CD4-positive, alpha-beta T cell treated with Interleukin-12 subunit alpha and Interleukin-12 subunit beta, for 1 hour (primary cell): Measurements from ENCODE around the gene CATSPERE.

Experiments
- DNase-seq: peaks from one replicate; pipeline ENCODE4 v3.0.0-alpha.2; 2020

CATSPERE gene

GRCh38 chr1:244461245-244462071 is at the start of gene CATSPERE:
TSS of gene CATSPERE (plus strand) at chr1:244461273. CDS start at chr1:244461430, 157 bp downstream.
- DNase-seq = peak; percentile 78

DNA sequence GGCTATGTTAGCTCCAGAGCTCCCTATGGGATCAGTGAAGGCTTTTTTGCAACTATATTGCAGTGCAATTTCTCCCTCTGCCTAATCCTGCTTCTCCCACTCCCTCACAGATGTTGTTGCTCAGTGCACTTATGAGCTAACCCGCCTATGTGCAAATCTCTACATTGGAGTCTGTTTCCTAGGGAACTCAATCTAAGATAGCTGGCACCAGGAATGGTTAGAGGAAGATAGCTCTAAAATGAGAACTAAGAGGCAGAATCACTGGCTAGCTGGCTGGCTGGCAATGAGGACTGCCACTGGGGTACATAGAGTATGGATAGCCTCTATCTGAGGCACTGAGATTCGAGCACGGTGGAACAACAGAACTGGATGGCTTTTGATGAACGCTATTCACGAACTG is 48.9 kb upstream of the CATSPERE start:
- DNase-seq = no peak

GRCh38 chr1:244413736-244414135 is 47.3 kb upstream of the CATSPERE start:
- no peak for DNase-seq

GRCh38 chr1:244414543-244414942 is 46.5 kb upstream of the CATSPERE start:
- DNase-seq = no peak

DNA sequence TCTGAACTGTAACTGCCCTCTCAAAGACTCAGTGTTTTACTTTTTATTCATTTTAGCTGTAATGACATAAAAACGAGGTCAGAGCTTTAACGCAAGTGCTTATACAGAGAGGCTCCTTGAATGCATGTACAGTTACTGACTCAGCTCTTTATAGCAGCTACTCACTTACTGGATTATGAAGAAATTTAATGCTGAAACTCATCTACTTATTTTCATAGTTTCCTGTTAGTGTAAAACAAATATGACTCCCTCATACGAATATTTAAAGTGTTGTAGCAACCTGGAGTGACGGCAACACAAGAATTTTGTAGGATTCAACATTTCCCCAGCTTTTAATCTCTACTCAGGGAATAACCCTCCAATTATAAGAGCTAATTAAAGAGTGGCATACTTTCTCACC is 42.0 kb upstream of the CATSPERE start:
- no peak for DNase-seq

DNA sequence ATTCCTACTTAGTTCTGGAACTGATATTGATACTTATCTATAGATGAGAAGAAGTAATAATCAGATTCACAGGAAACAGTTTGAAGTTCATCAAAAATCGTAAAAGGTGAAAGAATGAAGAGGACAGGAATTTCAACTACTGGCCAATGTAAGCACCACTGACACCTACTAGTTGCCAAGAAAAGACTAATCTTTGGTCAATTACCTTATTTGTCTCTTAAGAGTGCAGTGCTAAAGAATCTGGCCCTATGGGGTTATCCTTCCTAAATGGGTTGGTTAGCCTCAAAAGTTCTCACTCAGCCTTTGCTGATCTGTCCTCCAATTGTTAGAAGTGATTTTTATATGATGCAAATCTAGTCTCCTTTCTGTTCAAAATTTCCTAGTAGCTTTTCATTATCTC is 38.9 kb upstream of the CATSPERE start:
- no peak for DNase-seq

DNA sequence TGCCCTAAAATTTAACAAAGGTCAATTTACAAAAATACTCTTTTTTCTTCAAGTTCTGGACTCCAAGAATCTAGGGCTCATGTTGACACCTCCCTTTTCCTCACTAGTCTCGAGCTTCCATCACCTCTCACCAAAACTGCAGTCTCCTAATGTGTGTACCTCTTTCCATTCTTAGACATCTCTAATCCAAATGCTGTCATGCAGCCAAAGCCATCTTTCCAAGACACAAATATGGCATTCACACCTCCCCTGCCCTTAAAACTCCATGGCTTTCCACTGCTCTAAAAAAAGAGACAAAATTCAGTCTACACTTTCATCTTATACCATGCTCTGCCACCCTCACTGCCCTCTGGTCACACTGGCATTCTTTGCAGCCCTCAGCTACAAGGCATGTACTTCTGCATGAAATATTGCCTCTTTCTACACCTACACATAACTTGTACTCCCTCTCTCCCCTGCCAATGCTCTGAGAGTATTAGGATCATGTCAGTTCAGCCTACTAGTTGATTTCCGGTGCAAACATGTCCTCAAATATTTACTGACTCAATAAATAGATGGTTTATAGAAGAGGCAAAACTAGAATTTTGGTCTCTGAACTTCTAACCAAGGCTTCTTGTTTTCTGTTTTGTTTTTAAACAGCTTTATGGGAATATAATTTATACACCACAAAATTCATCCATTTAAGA is 36.3 kb upstream of the CATSPERE start:
- no peak for DNase-seq

GRCh38 chr1:244427647-244428046 is 33.4 kb upstream of the CATSPERE start:
- no peak for DNase-seq

GRCh38 chr1:244429818-244430217 is 31.3 kb upstream of the CATSPERE start:
- no peak for DNase-seq

GRCh38 chr1:244431166-244431565 is 29.9 kb upstream of the CATSPERE start:
- no peak for DNase-seq

DNA sequence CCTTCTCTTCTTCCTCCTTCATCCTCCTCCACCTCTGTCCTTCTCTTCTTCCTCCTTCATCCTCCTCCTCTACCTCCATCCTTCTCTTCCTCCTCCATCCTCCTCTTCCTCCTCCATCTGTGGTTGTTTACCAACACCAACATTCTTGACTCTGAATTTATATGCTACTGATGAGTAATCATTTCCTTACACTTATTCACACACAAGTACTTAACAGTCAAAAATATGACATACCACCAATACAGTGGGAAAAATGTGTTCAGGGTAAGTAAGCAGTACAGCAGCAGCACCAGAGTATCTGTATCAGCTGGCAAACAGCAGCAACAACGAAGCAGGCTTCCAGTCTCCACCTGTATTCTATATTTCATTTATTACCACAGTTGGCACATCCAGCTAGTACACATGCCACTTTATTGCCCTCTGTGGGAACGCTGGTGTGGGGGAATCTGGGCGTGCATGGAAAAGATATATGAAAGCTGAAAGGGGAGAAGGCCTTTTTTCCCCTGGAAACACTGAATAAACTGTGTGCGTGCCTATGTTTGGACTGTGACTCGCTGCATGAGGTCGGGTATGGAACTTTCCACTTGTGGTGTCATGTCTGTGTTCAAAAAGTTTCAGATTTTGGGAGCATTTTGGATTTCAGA is 25.4 kb upstream of the CATSPERE start:
- DNase-seq = no peak

- no peak for DNase-seq
These were observed 24.6 kb upstream of the CATSPERE start for GRCh38 chr1:244436336-244437085.

GRCh38 chr1:244437086-244437468 is 24.0 kb upstream of the CATSPERE start:
- no peak for DNase-seq

DNA sequence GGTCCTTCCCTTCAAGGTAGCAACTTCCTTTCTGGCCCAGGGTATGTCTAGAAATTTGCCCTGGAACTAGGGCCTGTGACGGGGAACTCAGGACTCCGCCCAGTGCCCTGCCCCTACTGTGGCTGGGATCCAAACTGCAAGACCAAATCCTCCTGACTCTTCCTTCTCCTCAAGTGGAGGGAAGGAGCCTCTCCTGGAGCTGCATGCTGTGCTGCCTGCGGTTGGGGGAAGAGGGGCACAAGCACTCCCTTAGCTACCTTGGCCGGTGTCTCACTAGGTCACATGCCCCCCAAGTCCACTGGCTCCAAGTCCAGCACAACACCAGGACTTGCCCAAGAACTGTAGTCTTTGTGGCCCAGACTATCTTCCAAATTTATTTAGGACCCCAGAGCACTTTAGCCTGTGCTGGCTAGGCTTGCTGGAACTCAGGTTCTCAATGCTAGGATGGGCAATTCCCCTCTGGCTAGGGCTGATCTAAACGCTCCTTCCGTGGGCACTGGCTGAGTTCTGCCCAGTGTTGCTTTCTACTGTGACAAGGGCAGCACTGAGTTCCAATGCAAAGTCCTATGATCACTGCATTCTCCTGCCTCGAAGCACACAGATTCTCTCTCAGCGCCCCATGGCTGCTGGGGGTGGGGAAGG is 21.6 kb upstream of the CATSPERE start:
- no peak for DNase-seq

- no peak for DNase-seq
These were observed 18.2 kb upstream of the CATSPERE start for GRCh38 chr1:244442850-244443249.

DNA sequence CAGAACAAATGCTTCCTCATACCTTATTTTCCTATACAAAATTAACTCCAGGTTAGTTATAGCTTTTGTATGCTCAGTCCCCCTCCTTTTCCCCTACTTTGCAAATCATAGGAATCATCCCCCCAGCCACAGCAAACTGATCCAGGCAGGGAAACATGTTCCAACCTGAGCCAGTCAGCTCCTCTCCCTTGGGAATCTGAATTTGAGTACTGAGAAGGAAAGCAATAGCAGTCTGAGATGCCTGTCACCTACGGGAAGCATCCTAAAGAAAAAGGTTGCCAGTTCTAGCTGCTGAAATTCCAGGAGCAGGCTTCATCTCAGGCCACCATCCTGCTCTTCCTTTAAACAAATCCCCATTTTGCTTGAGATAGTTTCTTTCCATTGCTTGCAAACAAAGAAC is 16.2 kb upstream of the CATSPERE start:
- no peak for DNase-seq

DNA sequence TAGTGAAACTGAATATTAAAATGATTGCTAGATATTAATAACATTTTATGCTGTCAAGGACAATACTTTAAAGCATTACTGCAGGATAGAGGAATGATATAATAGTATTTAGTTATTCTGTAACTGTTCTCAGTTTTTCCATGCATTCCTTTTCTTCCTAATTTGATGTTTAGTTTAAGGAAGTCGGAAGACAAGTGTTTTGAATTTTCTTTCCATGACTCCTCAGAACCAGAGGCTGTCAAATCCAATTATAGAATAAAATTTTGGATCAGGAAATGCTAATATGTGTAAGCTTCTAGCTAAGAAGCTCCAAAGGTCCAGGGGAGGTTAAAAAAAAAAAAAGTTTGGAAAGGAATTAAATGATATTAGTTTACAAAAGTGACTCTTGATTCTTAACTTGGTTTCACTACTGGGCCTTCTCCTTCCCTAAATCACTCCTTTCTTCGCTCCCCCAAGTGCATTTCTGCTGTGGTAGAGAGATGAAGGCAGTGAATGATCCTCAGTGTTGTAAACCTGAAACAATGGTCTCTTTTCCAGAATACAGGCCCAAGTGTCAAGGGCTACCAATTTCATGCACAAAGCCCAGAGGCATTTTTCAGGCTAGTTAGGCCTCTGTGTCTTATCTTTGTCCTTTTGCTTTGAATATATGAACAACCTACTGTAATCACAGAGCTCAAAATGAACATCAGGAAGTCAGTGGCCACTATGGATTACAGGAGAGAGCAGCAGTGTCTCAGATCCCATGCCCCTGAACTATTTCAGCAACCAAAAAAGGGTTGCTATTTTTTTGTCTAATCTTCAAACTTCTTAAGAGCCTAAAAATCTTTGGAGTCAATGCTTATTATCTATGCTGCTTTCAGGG is 15.5 kb upstream of the CATSPERE start:
- no peak for DNase-seq

DNA sequence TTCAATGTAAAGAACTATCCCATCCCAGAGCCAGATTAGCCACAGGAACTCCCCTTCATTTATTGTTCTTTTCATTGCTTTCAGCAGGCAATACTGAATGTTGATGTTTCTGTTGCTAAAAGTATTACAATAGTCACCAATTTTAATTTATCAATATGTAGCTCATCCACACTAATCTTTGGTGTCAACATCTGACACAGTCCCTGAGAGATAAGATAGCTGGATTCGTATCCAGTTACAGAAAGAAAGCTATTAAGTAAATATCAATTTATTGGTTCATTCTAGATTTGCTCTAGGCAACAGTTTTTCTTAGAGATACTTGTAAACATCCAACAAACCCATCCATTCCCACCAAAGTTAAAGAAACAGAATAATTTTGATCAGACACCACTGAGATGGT is 14.0 kb upstream of the CATSPERE start:
- DNase-seq = no peak

- no peak for DNase-seq
These were observed 13.5 kb upstream of the CATSPERE start for GRCh38 chr1:244447552-244447951.

GRCh38 chr1:244448279-244449036 is 12.6 kb upstream of the CATSPERE start:
- no peak for DNase-seq
